Measurements from ENCODE around the gene FOXI1.
A peak's percentile ranks its signal among the peaks of the same experiment; 100 is the strongest.

The FOXI1 gene

DNA sequence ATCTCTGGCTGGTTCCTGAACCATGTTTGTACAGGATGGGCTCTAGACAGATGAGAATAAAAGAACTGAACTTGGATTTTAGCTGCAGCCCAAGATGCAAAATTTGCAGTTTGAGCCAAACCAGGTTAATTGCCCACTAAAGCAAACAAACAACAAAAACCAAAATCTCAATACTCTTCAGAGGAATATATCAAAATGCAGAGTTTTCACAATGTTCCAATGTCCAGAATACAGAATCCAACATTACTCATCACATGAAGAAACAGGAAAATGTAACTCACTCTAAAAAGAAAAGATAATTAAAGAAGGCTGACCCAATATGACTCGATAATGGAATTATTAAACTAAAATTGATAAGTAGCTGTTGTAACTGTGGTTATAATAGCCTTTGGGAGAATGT is 20.4 kb downstream of the FOXI1 start:
- no peak for DNase-seq

DNA sequence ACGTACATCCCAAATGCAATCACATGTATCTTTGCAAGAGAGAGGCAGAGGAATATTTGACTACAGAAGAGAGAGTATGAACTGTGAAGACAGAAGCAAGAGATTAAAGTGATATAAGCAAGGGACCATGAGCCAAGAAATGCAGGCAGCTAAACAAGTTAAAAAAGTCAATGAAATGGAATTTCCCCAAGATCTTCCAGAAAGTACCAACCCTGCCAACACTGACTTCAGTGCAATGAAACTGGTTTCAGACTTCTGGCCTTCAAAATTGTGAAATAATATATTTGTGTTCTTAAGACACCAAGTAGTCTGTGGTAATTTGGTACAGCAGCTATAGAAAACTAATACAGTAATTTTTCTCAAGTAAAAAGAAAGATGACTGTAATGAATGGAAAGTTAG is 20.9 kb downstream of the FOXI1 start:
- no peak for DNase-seq

DNA sequence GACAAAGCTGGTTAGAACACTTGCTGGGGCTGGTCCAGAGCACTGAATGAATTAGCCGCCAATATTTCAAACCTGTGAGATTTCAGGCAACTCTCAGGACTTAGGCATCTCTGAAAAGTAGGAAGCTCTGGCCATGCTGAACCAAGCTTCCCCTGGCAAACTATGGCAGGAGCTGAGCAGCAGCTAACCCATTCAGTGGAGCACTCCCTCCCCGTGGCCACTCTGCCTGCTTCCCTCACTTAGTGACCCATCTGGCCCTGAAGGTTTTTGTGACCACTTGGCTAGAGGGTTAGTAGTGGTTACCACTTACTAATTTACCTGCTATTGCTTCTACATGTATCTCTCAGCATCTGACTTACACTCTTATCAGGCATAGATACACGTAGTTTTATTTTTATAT is 25.5 kb downstream of the FOXI1 start:
- no peak for DNase-seq

GRCh38 chr5:170132269-170132975 is 26.7 kb downstream of the FOXI1 start:
- no peak for DNase-seq

GRCh38 chr5:170132976-170133448 is 27.3 kb downstream of the FOXI1 start:
- DNase-seq, result no peak

DNA sequence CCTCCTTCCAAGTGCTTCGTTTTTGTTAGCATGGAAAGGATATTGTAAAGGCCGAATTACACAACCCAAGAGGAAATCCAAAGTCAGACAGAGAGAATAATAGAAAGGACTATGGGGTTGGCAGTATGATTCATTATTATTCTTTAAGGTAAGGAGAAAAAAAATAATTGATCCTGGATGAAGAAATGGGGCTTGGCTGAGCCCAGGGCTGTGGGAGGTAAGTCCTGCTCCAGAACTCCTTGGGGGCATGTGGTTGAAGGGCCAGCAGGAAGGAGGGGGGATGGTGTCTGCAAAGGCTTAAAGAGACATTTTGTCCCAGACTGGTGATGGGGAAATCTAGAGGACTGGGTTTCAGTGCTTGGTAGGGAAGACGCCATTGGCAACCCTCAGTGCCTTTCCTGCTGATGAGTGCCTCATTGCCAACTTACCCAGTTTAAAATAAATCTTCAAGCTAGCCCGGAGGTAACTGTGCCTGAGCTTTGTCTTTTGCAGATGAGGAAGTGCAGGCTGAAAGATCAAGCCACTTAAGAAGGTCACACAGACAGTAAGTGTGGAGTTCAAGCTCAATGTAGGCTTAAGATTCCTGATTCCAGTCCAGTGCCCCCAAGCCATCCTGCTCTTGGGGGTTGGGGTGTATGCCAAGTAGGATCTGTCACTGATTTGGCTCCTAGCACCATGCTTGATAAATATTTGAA is 30.2 kb downstream of the FOXI1 start:
- DNase-seq, result no peak

DNA sequence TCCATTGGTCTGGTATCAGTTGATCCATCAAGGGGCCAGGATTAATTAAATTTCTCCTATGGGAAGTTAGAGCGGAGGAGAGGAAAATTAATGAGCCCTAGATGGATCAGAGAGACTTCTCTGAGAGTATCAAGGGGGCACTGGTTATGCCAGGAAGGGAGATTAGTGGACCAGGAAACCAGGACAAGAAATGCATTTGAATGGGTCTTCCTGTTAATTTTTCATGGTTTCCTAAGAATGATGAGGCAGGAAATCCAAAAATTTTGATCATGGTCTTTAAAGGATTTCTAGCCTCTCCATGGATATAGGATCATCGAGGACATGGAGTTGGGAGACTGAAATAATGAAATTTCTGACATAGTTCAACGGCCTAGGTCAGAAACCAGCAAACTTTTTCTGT is 30.8 kb downstream of the FOXI1 start:
- no peak for DNase-seq

GRCh38 chr5:170137694-170138214 is 32.1 kb downstream of the FOXI1 start:
- DNase-seq, result no peak

DNA sequence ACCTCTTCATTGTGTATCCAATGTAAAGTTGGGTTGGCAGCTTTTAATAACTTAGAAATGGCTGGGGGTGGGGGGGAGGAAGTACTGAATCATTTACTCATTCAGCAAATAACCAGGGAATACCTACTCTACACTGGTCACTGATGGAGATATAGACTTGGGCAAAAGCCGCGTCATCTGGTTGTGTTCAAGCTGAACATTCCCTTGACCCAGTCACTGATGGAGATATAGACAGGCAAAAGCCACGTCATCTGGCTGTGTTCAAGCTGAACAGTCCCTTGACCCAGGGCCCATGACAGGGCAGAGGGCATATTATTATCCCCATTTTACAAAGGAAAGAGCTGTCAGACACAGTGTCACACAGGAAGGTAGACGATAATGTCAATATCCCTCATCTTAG is 32.6 kb downstream of the FOXI1 start:
- no peak for DNase-seq

GRCh38 chr5:170139786-170140335 is 34.2 kb downstream of the FOXI1 start:
- DNase-seq, result no peak

GRCh38 chr5:170141196-170141595 is 35.5 kb downstream of the FOXI1 start:
- DNase-seq, result peak in 15 of 51 donors; percentile 3 to 73 (median 19)

- no peak for DNase-seq
Observed at GRCh38 chr5:170141636-170142035, 35.9 kb downstream of the FOXI1 start.

- DNase-seq, result no peak
Observed at GRCh38 chr5:170142196-170142595, 36.5 kb downstream of the FOXI1 start.

- DNase-seq, result no peak
Observed at GRCh38 chr5:170143091-170143490, 37.4 kb downstream of the FOXI1 start.

- DNase-seq, result no peak
Observed at GRCh38 chr5:170143710-170144109, 38.0 kb downstream of the FOXI1 start.

GRCh38 chr5:170144286-170145023 is 38.8 kb downstream of the FOXI1 start:
- DNase-seq, result no peak

DNA sequence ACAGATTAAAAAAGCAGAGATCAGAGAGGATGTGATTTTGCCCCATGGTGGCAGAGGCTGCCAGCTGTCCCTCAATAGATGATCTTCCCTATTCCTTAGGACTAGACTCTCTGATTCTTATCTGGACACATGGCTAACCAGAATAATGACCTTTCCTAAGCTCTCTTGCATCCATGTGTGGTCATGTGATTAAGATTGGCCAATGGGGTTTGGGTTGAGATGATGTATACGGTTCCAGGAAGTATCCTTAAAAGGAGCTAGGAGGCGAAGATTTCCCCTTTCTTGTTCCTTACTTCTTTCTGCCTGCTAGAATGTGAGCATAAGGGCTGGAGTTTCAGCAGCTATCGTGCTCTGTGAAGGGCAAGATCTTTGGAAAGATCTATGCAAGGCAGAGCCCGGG is 39.8 kb downstream of the FOXI1 start:
- DNase-seq, result no peak

- DNase-seq, result no peak
Observed at GRCh38 chr5:170147051-170147752, 41.5 kb downstream of the FOXI1 start.

GRCh38 chr5:170147753-170148264 is 42.1 kb downstream of the FOXI1 start:
- no peak for DNase-seq

DNA sequence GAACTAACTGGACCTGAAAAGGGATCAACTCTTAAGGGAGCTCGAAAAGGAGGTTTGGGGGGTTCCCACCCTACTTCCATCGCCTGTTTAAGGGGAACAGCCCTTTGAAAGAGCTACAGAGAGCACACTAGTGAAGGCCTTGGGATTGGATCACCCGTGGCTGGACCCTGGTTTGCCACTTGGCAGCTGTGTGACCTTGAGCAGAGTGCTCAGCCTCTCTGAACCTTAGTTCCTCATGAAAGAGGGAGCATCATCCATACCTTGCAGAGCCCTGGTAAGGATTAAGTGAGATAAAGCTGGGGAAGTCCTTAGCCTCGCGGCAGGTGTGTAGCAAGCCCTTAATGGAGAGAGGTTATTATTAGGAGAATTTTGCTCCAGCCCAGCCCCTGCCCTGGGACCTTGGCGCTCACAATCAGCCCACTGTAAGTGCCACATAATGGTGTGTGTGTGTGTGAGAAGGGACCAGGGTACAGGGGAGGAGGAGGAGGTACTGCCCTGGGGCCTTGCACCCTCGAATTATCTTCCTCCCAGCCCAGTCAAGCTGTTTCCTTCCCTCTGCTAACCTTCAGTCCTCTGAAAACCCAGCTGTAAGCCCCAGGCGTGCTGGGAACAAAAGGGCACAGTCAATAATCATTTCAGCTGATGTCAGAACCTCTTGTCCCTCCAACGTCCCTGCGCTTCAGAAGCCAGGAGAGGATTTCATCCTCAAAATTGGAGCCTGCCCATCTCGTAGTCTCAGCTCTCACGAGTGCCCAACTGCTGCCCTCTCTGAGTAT is 42.9 kb downstream of the FOXI1 start:
- peak in 2 of 51 donors; percentile 6 to 7 for DNase-seq
